Epithelial cell of esophagus (primary cell): Measurements from ENCODE around the gene GFOD1.

Experiments
- DNase-seq: peaks from one replicate; pipeline ENCODE4 v3.0.0; 2010; ENCODE audit warnings: low read depth
- H3K4me3 ChIP-seq: 2 replicates; pipeline ENCODE4 v1.5.1; 2011; ENCODE audit warnings: mild to moderate bottlenecking, low read length, control low read depth
- CTCF ChIP-seq: IDR thresholded peaks from 2 replicates; pipeline ENCODE4 v1.5.1; 2011; ENCODE audit warnings: low read depth, mild to moderate bottlenecking, low read length, control low read depth, inconsistent platforms; ENCODE audit not compliant: insufficient read depth; ENCODE audit errors: missing control alignments

GFOD1 gene

GRCh38 chr6:13452346-13453117, 34.9 kb downstream of the GFOD1 start:
- DNase-seq, result no peak
- H3K4me3 ChIP-seq, result no peak overlapping the region
- TF ChIP-seq CTCF, result no peak

GRCh38 chr6:13451181-13451895, 36.1 kb downstream of the GFOD1 start:
- no peak for DNase-seq
- no peak for TF ChIP-seq CTCF
- no peak overlapping the region for H3K4me3 ChIP-seq

GRCh38 chr6:13450628-13451027, 36.8 kb downstream of the GFOD1 start:
- no peak overlapping the region for H3K4me3 ChIP-seq
- TF ChIP-seq CTCF, result no peak
- DNase-seq, result no peak

- TF ChIP-seq CTCF, result no peak
- peak; percentile 63 for DNase-seq
- H3K4me3 ChIP-seq, result no peak overlapping the region
Observed at GRCh38 chr6:13447949-13448724, 39.3 kb downstream of the GFOD1 start.

GRCh38 chr6:13446381-13446780, 41.0 kb downstream of the GFOD1 start:
- TF ChIP-seq CTCF, result no peak
- no peak for DNase-seq
- H3K4me3 ChIP-seq, result no peak overlapping the region

- TF ChIP-seq CTCF, result no peak
Observed at GRCh38 chr6:13445744-13446115, 41.7 kb downstream of the GFOD1 start.

More at GRCh38 chr6:13445744-13446115, 41.7 kb downstream of the GFOD1 start:
- DNase-seq, result no peak
- no peak overlapping the region for H3K4me3 ChIP-seq
